ENCODE data around the gene H2BK1. TPM values are rescaled to one million over a fixed set of nuclear protein-coding genes. Genes with fewer than 3 reads are reported as not detected.

The H2BK1 gene
- total and polyA plus RNA-seq, 2 donors: not detected

GRCh38 chr7:151197932-151198331 lies 12.4 kb downstream of the H2BK1 start:
- no peak overlapping the region for H3K27ac ChIP-seq (ENCODE audit: low read depth)
- DNase-seq (ENCODE audit: extremely low spot score): no peak
- no peaks in the 10 kb centered on the region for H3K36me3 ChIP-seq (ENCODE audit: insufficient read depth)
- no peak overlapping the region for H3K4me3 ChIP-seq (ENCODE audit: low read depth, low read length)
- H3K4me1 ChIP-seq (ENCODE audit: insufficient read depth): no peaks in the 10 kb centered on the region

GRCh38 chr7:151195616-151196450 lies 14.5 kb downstream of the H2BK1 start:
- Histone ChIP-seq H3K36me3 (ENCODE audit: insufficient read depth) (no peaks in the 10 kb centered on the region), H3K4me1 (ENCODE audit: insufficient read depth) (no peaks in the 10 kb centered on the region), H3K4me3 (ENCODE audit: low read depth, low read length) (no peak overlapping the region), H3K27ac (ENCODE audit: low read depth) (no peak overlapping the region)
- no peak for DNase-seq (ENCODE audit: extremely low spot score)
- 54% methylated on average over 19 of the region's 19 CpGs for WGBS

- no peak overlapping the region for H3K27ac ChIP-seq (ENCODE audit: low read depth)
- no peaks in the 10 kb centered on the region for H3K36me3 ChIP-seq (ENCODE audit: insufficient read depth)
- no peaks in the 10 kb centered on the region for H3K4me1 ChIP-seq (ENCODE audit: insufficient read depth)
- 79% methylated on average over 7 of the region's 7 CpGs for WGBS
- no peak for DNase-seq (ENCODE audit: extremely low spot score)
- H3K4me3 ChIP-seq (ENCODE audit: low read depth, low read length): no peak overlapping the region
Observed at GRCh38 chr7:151194188-151194587, 16.1 kb downstream of the H2BK1 start.

- no peak for DNase-seq (ENCODE audit: extremely low spot score)
- WGBS: 85% methylated on average over 14 of the region's 14 CpGs
- Histone ChIP-seq H3K27ac (ENCODE audit: low read depth) (no peak overlapping the region), H3K36me3 (ENCODE audit: insufficient read depth) (no peaks in the 10 kb centered on the region), H3K4me3 (ENCODE audit: low read depth, low read length) (no peak overlapping the region), H3K4me1 (ENCODE audit: insufficient read depth) (no peaks in the 10 kb centered on the region)
Observed at GRCh38 chr7:151193203-151193978, 16.9 kb downstream of the H2BK1 start.

- DNase-seq (ENCODE audit: extremely low spot score): no peak
- no peak overlapping the region for H3K4me3 ChIP-seq (ENCODE audit: low read depth, low read length)
- WGBS: 94% methylated on average over 23 of the region's 23 CpGs
- no peaks in the 10 kb centered on the region for H3K36me3 ChIP-seq (ENCODE audit: insufficient read depth)
- no peaks in the 10 kb centered on the region for H3K4me1 ChIP-seq (ENCODE audit: insufficient read depth)
- H3K27ac ChIP-seq (ENCODE audit: low read depth): no peak overlapping the region
Observed at GRCh38 chr7:151192002-151192539, 18.2 kb downstream of the H2BK1 start.

- Histone ChIP-seq H3K4me3 (ENCODE audit: low read depth, low read length) (no peak overlapping the region), H3K4me1 (ENCODE audit: insufficient read depth) (no peaks in the 10 kb centered on the region), H3K36me3 (ENCODE audit: insufficient read depth) (no peaks in the 10 kb centered on the region), H3K27ac (ENCODE audit: low read depth) (no peak overlapping the region)
- 78% methylated on average over 12 of the region's 12 CpGs for WGBS
- no peak for DNase-seq (ENCODE audit: extremely low spot score)
Observed at GRCh38 chr7:151191544-151191943, 18.7 kb downstream of the H2BK1 start.

- DNase-seq (ENCODE audit: extremely low spot score): no peak
- Histone ChIP-seq H3K36me3 (ENCODE audit: insufficient read depth) (no peaks in the 10 kb centered on the region), H3K27ac (ENCODE audit: low read depth) (no peak overlapping the region), H3K4me1 (ENCODE audit: insufficient read depth) (no peaks in the 10 kb centered on the region), H3K4me3 (ENCODE audit: low read depth, low read length) (no peak overlapping the region)
- WGBS: 63% methylated on average over 4 of the region's 4 CpGs
Observed at GRCh38 chr7:151189038-151189437, 21.2 kb downstream of the H2BK1 start.

GRCh38 chr7:151188252-151188542 lies 22.1 kb downstream of the H2BK1 start:
- no peaks in the 10 kb centered on the region for H3K4me1 ChIP-seq (ENCODE audit: insufficient read depth)
- DNase-seq (ENCODE audit: extremely low spot score): no peak
- WGBS: 55% methylated on average over 5 of the region's 5 CpGs
- no peak overlapping the region for H3K4me3 ChIP-seq (ENCODE audit: low read depth, low read length)
- H3K36me3 ChIP-seq (ENCODE audit: insufficient read depth): no peaks in the 10 kb centered on the region
- no peak overlapping the region for H3K27ac ChIP-seq (ENCODE audit: low read depth)

GRCh38 chr7:151187409-151188251 lies 22.7 kb downstream of the H2BK1 start:
- no peak for DNase-seq (ENCODE audit: extremely low spot score)
- WGBS: 73% methylated on average over 22 of the region's 22 CpGs
- Histone ChIP-seq H3K4me3 (ENCODE audit: low read depth, low read length) (no peak overlapping the region), H3K27ac (ENCODE audit: low read depth) (no peak overlapping the region), H3K4me1 (ENCODE audit: insufficient read depth) (no peaks in the 10 kb centered on the region), H3K36me3 (ENCODE audit: insufficient read depth) (no peaks in the 10 kb centered on the region)

GRCh38 chr7:151186640-151187408 lies 23.5 kb downstream of the H2BK1 start, which contains the start of gene ASB10:
Gene ASB10, minus strand, starts transcription at chr7:151187250. Its CDS starts 120 bp downstream, at chr7:151187130.
- DNase-seq (ENCODE audit: extremely low spot score): no peak
- H3K4me1 ChIP-seq (ENCODE audit: insufficient read depth): no peaks in the 10 kb centered on the region
- no peak within 1 kb of the TSS for H3K4me3 ChIP-seq (ENCODE audit: low read depth, low read length)
- WGBS: 72% methylated on average over 22 of the region's 22 CpGs
- H3K27ac ChIP-seq (ENCODE audit: low read depth): no peak within 1 kb of the TSS
- no peaks in the 10 kb centered on the region for H3K36me3 ChIP-seq (ENCODE audit: insufficient read depth)

GRCh38 chr7:151185762-151186639 lies 24.3 kb downstream of the H2BK1 start:
- WGBS: 85% methylated on average over 16 of the region's 16 CpGs
- Histone ChIP-seq H3K4me1 (ENCODE audit: insufficient read depth) (no peaks in the 10 kb centered on the region), H3K27ac (ENCODE audit: low read depth) (no peak overlapping the region), H3K4me3 (ENCODE audit: low read depth, low read length) (no peak overlapping the region), H3K36me3 (ENCODE audit: insufficient read depth) (no peaks in the 10 kb centered on the region)
- no peak for DNase-seq (ENCODE audit: extremely low spot score)

GRCh38 chr7:151181011-151181431 lies 29.3 kb downstream of the H2BK1 start:
- DNase-seq (ENCODE audit: extremely low spot score): no peak
- Histone ChIP-seq H3K27ac (ENCODE audit: low read depth) (no peak overlapping the region), H3K36me3 (ENCODE audit: insufficient read depth) (no peaks in the 10 kb centered on the region), H3K4me3 (ENCODE audit: low read depth, low read length) (no peak overlapping the region), H3K4me1 (ENCODE audit: insufficient read depth) (no peaks in the 10 kb centered on the region)
- 80% methylated on average over 22 of the region's 22 CpGs for WGBS
